OCI-LY3 (cell line): ENCODE measurements around the gene XPO1.

Experiments used
- H2AFZ ChIP-seq: fragments of 200-600, 300-600 bp; shearing (Covaris generic); 2 replicates; pipeline ENCODE4 v1.6.0; 2014; ENCODE audit warnings: antibody characterized with exemption, low read depth, low read length
- H3K27ac ChIP-seq: fragments of 200-600, 300-600 bp; sonication (generic); 2 replicates; pipeline ENCODE4 v1.5.1; 2014; ENCODE audit warnings: mild to moderate bottlenecking, low read length, moderate library complexity, mixed read lengths
- H3K27me3 ChIP-seq: fragments of 200-600, 300-600 bp; sonication (generic); 2 replicates; pipeline ENCODE4 v1.6.1; 2014; ENCODE audit warnings: low read depth, low read length, mixed read lengths
- H3K36me3 ChIP-seq: fragments of 200-600, 300-600 bp; sonication (generic); replicated peaks from 2 replicates; pipeline ENCODE3; 2014; ENCODE audit warnings: low read depth, low read length, mixed read lengths
- H3K4me1 ChIP-seq: fragments of 300-600, 200-600 bp; sonication (generic); 2 replicates; pipeline ENCODE4 v1.6.1; 2014; ENCODE audit warnings: low read length, mixed read lengths
- H3K4me2 ChIP-seq: fragments of 200-600, 300-600 bp; sonication (generic); 2 replicates; pipeline ENCODE4 v1.6.1; 2014; ENCODE audit warnings: low read length, mixed read lengths
- H3K4me3 ChIP-seq: fragments of 300-600, 200-600 bp; sonication (generic); 2 replicates; pipeline ENCODE4 v1.5.1; 2014; ENCODE audit warnings: antibody characterized with exemption, mild to moderate bottlenecking, low read length, moderate library complexity
- H3K79me2 ChIP-seq: fragments of 300-600, 200-600 bp; shearing (Covaris generic); 2 replicates; pipeline ENCODE4 v1.6.1; 2014; ENCODE audit warnings: mild to moderate bottlenecking, low read length, mixed read lengths
- H3K9ac ChIP-seq: fragments of 300-600, 200-600 bp; shearing (Covaris generic); 2 replicates; pipeline ENCODE4 v1.6.0; 2014; ENCODE audit warnings: mild to moderate bottlenecking, low read length, moderate library complexity
- H3K9me3 ChIP-seq: fragments of 200-600, 300-600 bp; shearing (Covaris generic); 2 replicates; pipeline ENCODE4 v1.6.1; 2014; ENCODE audit warnings: low read length, mixed read lengths; ENCODE audit not compliant: insufficient read depth
- H4K20me1 ChIP-seq: fragments of 200-600, 300-600 bp; sonication (generic); 2 replicates; pipeline ENCODE4 v1.6.1; 2016; ENCODE audit warnings: low read length, mixed read lengths; ENCODE audit not compliant: insufficient read depth
- EZH2phosphoT487 ChIP-seq: fragments of 200-600 bp; shearing (Covaris generic); IDR thresholded peaks from 2 replicates; pipeline ENCODE4 v1.6.1; 2018; ENCODE audit warnings: antibody characterized with exemption, mixed run types, low read depth
- TF ChIP-seq, protein P1 (sequence below): fragments of 200-600, 300-600 bp; sonication (generic); IDR thresholded peaks from 2 replicates; pipeline ENCODE4 v1.5.1; 2014; ENCODE audit warnings: antibody characterized with exemption, low read length, low read depth

Gene XPO1

DNA sequence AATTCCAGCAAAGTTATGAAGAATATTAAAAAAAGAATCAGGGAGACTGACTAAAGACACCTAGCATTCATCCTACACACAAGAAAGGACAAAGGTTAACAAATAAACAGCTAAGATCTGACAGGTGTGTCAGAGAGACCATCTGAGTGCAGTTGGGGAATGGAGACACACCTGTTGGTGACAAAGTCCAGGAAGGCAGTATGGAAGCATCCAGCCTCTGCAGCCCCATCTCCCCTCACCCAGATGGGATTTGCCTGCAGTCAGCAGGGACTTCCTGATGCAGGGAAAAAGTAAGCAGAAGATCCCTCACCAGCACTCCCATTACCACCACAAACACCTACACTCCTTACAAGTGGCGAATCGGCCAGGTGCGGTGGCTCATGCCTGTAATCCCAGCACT, 105.2 kb downstream of the XPO1 start:
- Histone ChIP-seq H3K4me1 (peaks cover 10% of the 10 kb centered on the region), H4K20me1 (peaks cover 72% of the 10 kb centered on the region), H3K79me2 (peaks cover 97% of the 10 kb centered on the region), H3K36me3 (no peaks in the 10 kb centered on the region), H3K27me3 (no peaks in the 10 kb centered on the region), H3K9me3 (no peaks in the 10 kb centered on the region), H3K9ac (no peak overlapping the region), H3K4me3 (no peak overlapping the region), H3K4me2 (no peak overlapping the region), H3K27ac (no peak overlapping the region), H2AFZ (no peak overlapping the region)
- TF ChIP-seq, protein P1, sequence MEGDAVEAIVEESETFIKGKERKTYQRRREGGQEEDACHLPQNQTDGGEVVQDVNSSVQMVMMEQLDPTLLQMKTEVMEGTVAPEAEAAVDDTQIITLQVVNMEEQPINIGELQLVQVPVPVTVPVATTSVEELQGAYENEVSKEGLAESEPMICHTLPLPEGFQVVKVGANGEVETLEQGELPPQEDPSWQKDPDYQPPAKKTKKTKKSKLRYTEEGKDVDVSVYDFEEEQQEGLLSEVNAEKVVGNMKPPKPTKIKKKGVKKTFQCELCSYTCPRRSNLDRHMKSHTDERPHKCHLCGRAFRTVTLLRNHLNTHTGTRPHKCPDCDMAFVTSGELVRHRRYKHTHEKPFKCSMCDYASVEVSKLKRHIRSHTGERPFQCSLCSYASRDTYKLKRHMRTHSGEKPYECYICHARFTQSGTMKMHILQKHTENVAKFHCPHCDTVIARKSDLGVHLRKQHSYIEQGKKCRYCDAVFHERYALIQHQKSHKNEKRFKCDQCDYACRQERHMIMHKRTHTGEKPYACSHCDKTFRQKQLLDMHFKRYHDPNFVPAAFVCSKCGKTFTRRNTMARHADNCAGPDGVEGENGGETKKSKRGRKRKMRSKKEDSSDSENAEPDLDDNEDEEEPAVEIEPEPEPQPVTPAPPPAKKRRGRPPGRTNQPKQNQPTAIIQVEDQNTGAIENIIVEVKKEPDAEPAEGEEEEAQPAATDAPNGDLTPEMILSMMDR = no peak
- no peak for TF ChIP-seq EZH2phosphoT487

- H3K4me3 ChIP-seq = no peak overlapping the region
- H3K27ac ChIP-seq = no peak overlapping the region
- no peaks in the 10 kb centered on the region for H3K27me3 ChIP-seq
- H3K9ac ChIP-seq = no peak overlapping the region
- peaks cover 71% of the 10 kb centered on the region for H4K20me1 ChIP-seq
- peaks cover 98% of the 10 kb centered on the region for H3K79me2 ChIP-seq
- no peaks in the 10 kb centered on the region for H3K36me3 ChIP-seq
- H3K4me2 ChIP-seq = no peak overlapping the region
- TF ChIP-seq, protein P1 = no peak
- TF ChIP-seq EZH2phosphoT487 = no peak
- no peaks in the 10 kb centered on the region for H3K9me3 ChIP-seq
- H3K4me1 ChIP-seq = peaks cover 15% of the 10 kb centered on the region
- no peak overlapping the region for H2AFZ ChIP-seq
These were observed 106.8 kb downstream of the XPO1 start for GRCh38 chr2:61431345-61431744.
